Measurements from ENCODE around the gene RAB1A.
"Not testable (repeated sequence)": the region's sequence is repeated elsewhere in the genome, so short reads cannot be mapped to it uniquely, and the experiment has no call there.

Gene RAB1A

GRCh38 chr2:65130664-65131175 is 814 bp upstream of the RAB1A start:
- Histone ChIP-seq H3K36me3 (replicated peaks) (peaks cover 3% of the 10 kb centered on the region), H3K4me3 (ENCODE audit: low read depth, low read length) (peak overlapping the region; percentile 64), H3K27me3 (replicated peaks) (no peaks in the 10 kb centered on the region), H3K27ac (peak overlapping the region; percentile 94)
- in situ Hi-C loops (cut with HindIII; ENCODE audit: low pct_ligation_motif_present, low sequenced_read_pairs) = no loop called here
- no peak for TF ChIP-seq CTCF (IDR thresholded peaks at IDR 0.05; ENCODE audit: low read depth, low read length, missing control alignments)
- no peak for DNase-seq

- DNase-seq = no peak
- peak overlapping the region; percentile 94 for H3K27ac ChIP-seq
- H3K36me3 ChIP-seq (replicated peaks) = peaks cover 3% of the 10 kb centered on the region
- H3K4me3 ChIP-seq (ENCODE audit: low read depth, low read length) = peak overlapping the region; percentile 97
- in situ Hi-C loops (cut with HindIII; ENCODE audit: low pct_ligation_motif_present, low sequenced_read_pairs) = no loop called here
- no peaks in the 10 kb centered on the region for H3K27me3 ChIP-seq (replicated peaks)
- no peak for TF ChIP-seq CTCF (IDR thresholded peaks at IDR 0.05; ENCODE audit: low read depth, low read length, missing control alignments)
Observed at GRCh38 chr2:65129286-65129825, 550 bp downstream of the RAB1A start.

- H3K27me3 ChIP-seq (replicated peaks) = no peaks in the 10 kb centered on the region
- peaks cover 3% of the 10 kb centered on the region for H3K36me3 ChIP-seq (replicated peaks)
- in situ Hi-C loops (cut with HindIII; ENCODE audit: low pct_ligation_motif_present, low sequenced_read_pairs) = no loop called here
- peak overlapping the region; percentile 97 for H3K4me3 ChIP-seq (ENCODE audit: low read depth, low read length)
- TF ChIP-seq CTCF (IDR thresholded peaks at IDR 0.05; ENCODE audit: low read depth, low read length, missing control alignments) = no peak
- H3K27ac ChIP-seq = no peak overlapping the region
- peak; percentile 7 for DNase-seq
Observed at GRCh38 chr2:65128297-65129190, 1.4 kb downstream of the RAB1A start.

GRCh38 chr2:65125457-65125856 is 4.4 kb downstream of the RAB1A start:
- DNase-seq = peak; percentile 37
- H3K4me3 ChIP-seq (ENCODE audit: low read depth, low read length); in situ Hi-C loops (cut with HindIII; ENCODE audit: low pct_ligation_motif_present, low sequenced_read_pairs); H3K36me3 ChIP-seq (replicated peaks); H3K27me3 ChIP-seq (replicated peaks); H3K27ac ChIP-seq: not testable (repeated sequence)

GRCh38 chr2:65122313-65122712 is 7.6 kb downstream of the RAB1A start:
- Histone ChIP-seq H3K27ac (no peak overlapping the region), H3K36me3 (replicated peaks) (peaks cover 5% of the 10 kb centered on the region), H3K4me3 (ENCODE audit: low read depth, low read length) (no peak overlapping the region), H3K27me3 (replicated peaks) (no peaks in the 10 kb centered on the region)
- TF ChIP-seq CTCF (IDR thresholded peaks at IDR 0.05; ENCODE audit: low read depth, low read length, missing control alignments) = no peak
- no peak for DNase-seq
- in situ Hi-C loops (cut with HindIII; ENCODE audit: low pct_ligation_motif_present, low sequenced_read_pairs) = no loop called here

GRCh38 chr2:65120990-65121693 is 8.8 kb downstream of the RAB1A start:
- no peak for TF ChIP-seq CTCF (IDR thresholded peaks at IDR 0.05; ENCODE audit: low read depth, low read length, missing control alignments)
- Histone ChIP-seq H3K27me3 (replicated peaks) (no peaks in the 10 kb centered on the region), H3K36me3 (replicated peaks) (peaks cover 5% of the 10 kb centered on the region), H3K27ac (no peak overlapping the region), H3K4me3 (ENCODE audit: low read depth, low read length) (no peak overlapping the region)
- in situ Hi-C loops (cut with HindIII; ENCODE audit: low pct_ligation_motif_present, low sequenced_read_pairs) = no loop called here
- no peak for DNase-seq

All from brain microvascular endothelial cell (primary cell).